Kidney tubule cell (primary cell): ENCODE results near the gene GNLY.

Experiments used
- DNase-seq: peaks from one replicate; pipeline ENCODE4 v3.0.0-alpha.2; 2018; ENCODE audit warnings: low spot score

GNLY gene

GRCh38 chr2:85728883-85729824, 35.0 kb downstream of the GNLY start:
- peak; percentile 72 for DNase-seq

GRCh38 chr2:85729825-85730510, 35.8 kb downstream of the GNLY start:
- no peak for DNase-seq

- no peak for DNase-seq
These were observed 36.6 kb downstream of the GNLY start for GRCh38 chr2:85730686-85731230.

- no peak for DNase-seq
These were observed 37.4 kb downstream of the GNLY start for GRCh38 chr2:85731606-85732005.

- DNase-seq: no peak
These were observed 38.4 kb downstream of the GNLY start for GRCh38 chr2:85732467-85733120.

- DNase-seq: no peak
These were observed 39.2 kb downstream of the GNLY start for GRCh38 chr2:85733121-85733960.

- no peak for DNase-seq
These were observed 39.9 kb downstream of the GNLY start for GRCh38 chr2:85734015-85734414.

GRCh38 chr2:85734942-85735608, 40.9 kb downstream of the GNLY start:
- peak; percentile 54 for DNase-seq

GRCh38 chr2:85735691-85736090, 41.5 kb downstream of the GNLY start:
- no peak for DNase-seq

GRCh38 chr2:85736456-85737355, 42.5 kb downstream of the GNLY start:
- no peak for DNase-seq

GRCh38 chr2:85737481-85737880, 43.3 kb downstream of the GNLY start:
- peak; percentile 84 for DNase-seq

- no peak for DNase-seq
These were observed 43.8 kb downstream of the GNLY start for GRCh38 chr2:85737961-85738360.

- DNase-seq: no peak
These were observed 46.0 kb downstream of the GNLY start for GRCh38 chr2:85740193-85740592.

GRCh38 chr2:85741211-85741832, 47.2 kb downstream of the GNLY start:
- DNase-seq: no peak

- peak; percentile 90 for DNase-seq
These were observed 47.8 kb downstream of the GNLY start for GRCh38 chr2:85741833-85742455.

- peak; percentile 85 for DNase-seq
These were observed 49.3 kb downstream of the GNLY start for GRCh38 chr2:85743304-85743978.

- DNase-seq: no peak
These were observed 49.9 kb downstream of the GNLY start for GRCh38 chr2:85744055-85744454.
